Transverse colon (tissue), 4 donors: ENCODE results near the gene SEMA5B. TPM values are rescaled to one million over a fixed set of nuclear protein-coding genes. Genes with fewer than 3 reads are reported as not detected.
A peak's percentile ranks its signal among the peaks of the same experiment; 100 is the strongest.

Experiments used
- DNase-seq: peaks from one replicate; pipeline ENCODE4 v3.0.0-alpha.2; 2019
- H3K27ac ChIP-seq, 4 donors: fragments of 200-600 bp; sonication (generic); 2 replicates each; pipeline ENCODE4 v1.5.1; 2016 to 2018; ENCODE audit warnings: inconsistent platforms in 4 of 4
- H3K27me3 ChIP-seq: fragments of 200-600 bp; sonication (generic); 2 replicates; pipeline ENCODE4 v1.5.1; 2017; ENCODE audit warnings: inconsistent platforms
- H3K36me3 ChIP-seq, 4 donors: fragments of 200-600 bp; sonication (generic); 2 replicates each; pipeline ENCODE4 v1.5.1; 2017 to 2019; ENCODE audit warnings: inconsistent platforms in 4 of 4
- H3K4me1 ChIP-seq, 4 donors: fragments of 200-600 bp; sonication (generic); 2 replicates each; pipeline ENCODE4 v1.5.1; 2017 to 2020; ENCODE audit warnings: inconsistent platforms in 4 of 4
- H3K4me3 ChIP-seq, 4 donors: fragments of 200-600 bp; sonication (generic); 1 replicate in 1 of 4; 2 replicates in 3 of 4; pipeline versions ENCODE4 v1.5.1 to v1.6.1; 2017 to 2019; ENCODE audit warnings: inconsistent platforms in 4 of 4
- H3K9me3 ChIP-seq, 2 donors: fragments of 200-600 bp; sonication (generic); 2 replicates each; pipeline ENCODE4 v1.5.1; 2017 to 2019; ENCODE audit warnings: inconsistent platforms in 2 of 2
- EP300 ChIP-seq: sonication (generic); formaldehyde crosslinking; IDR thresholded peaks from one replicate; pipeline ENCODE4 v1.6.1; 2017; ENCODE audit warnings: antibody characterized with exemption, low read depth
- POLR2A ChIP-seq: fragments of 450-650 bp; IDR thresholded peaks from one replicate; pipeline ENCODE4 v1.6.1; 2016; ENCODE audit warnings: antibody characterized with exemption, mild to moderate bottlenecking, moderate library complexity
- POLR2AphosphoS5 ChIP-seq, 3 donors: sonication (generic); formaldehyde crosslinking; IDR thresholded peaks; one replicate each; pipeline ENCODE4 v1.6.1; 2016; ENCODE audit warnings: antibody characterized with exemption in 3 of 3
- WGBS, 2 donors: methylation state at CpG; one replicate each; pipeline ENCODE4 v1.1.5; 2018; ENCODE audit warnings: low coverage in 1 of 2; 5-methylcytosine and 5-hydroxymethylcytosine counted together
- in situ Hi-C, 4 donors: fragments of 200-750 bp; cut with MboI; loops; one replicate each; pipeline versions ENCODE4 v1.15.0 to v1.15.1; 2017; ENCODE audit warnings: low sequenced_read_pairs in 3 of 4, low pct_ligation_motif_present in 1 of 4, low pct_unique_long_range_greater_than_20kb in 1 of 4
- intact Hi-C: fragments of 100-400 bp; cut with DNase I; formaldehyde crosslinking; loops from one replicate; pipeline ENCODE4 v1.15.1; 2023; ENCODE audit warnings: low total_unique reads
- total RNA-seq, 4 donors: library from RNA; depleted of rRNA; stranded (reverse); fragments of >200 nt; gene quantifications; one replicate each; pipeline ENCODE4 v1.1.0, GENCODE V29; 2016
- TF ChIP-seq, protein P1 (sequence below), 5 experiments: fragments of 200-600 bp in 3 of 5; fragments of 450-650 bp in 2 of 5; sonication (generic) in 3 of 5; IDR thresholded peaks; 1 replicate in 2 of 5; 2 replicates in 3 of 5; pipeline ENCODE4 v1.5.1; 2016 to 2017; ENCODE audit warnings: antibody characterized with exemption in 5 of 5, inconsistent platforms in 3 of 5, mild to moderate bottlenecking in 2 of 5, moderate library complexity in 1 of 5

Gene SEMA5B
- total RNA-seq, 4 donors from 2014 or later, result 0.16 to 1.4 (median 0.27) TPM; not detected in 1

DNA sequence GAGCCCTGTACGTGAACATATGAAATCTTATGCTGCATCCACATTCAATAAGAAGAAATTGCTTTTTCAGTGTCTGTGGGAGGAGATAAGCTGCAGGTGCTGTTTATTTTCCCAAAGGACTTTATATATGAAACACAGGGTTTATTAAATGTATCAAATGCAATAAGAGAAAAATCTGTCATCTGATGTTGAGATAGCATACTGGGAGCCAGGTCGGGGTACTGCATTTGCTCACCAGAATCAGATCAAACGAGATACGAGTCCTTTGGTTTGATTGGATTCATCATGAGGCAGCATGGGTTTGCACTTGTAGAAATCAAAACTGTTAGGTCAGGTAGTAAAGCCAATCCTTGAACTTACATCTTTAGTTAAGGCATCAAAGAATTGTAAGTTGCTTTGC, 141.3 kb downstream of the SEMA5B start:
- no peaks in the 10 kb centered on the region for H3K9me3 ChIP-seq
- H3K27me3 ChIP-seq, result no peaks in the 10 kb centered on the region
- in situ Hi-C loops (no loop called here), intact Hi-C loops (no loop called here)
- DNase-seq, result no peak
- H3K4me3 ChIP-seq, result no peak overlapping the region
- H3K36me3 ChIP-seq, result no peaks in the 10 kb centered on the region
- TF ChIP-seq POLR2A (no peak), POLR2AphosphoS5 (IDR thresholded peaks at IDR 0.05) (no peak)
- H3K4me1 ChIP-seq, result peaks cover 0 to 12% (median 0%) of the 10 kb centered on the region in 4 donors
- WGBS, 2 donors, result 92 to 97% methylated on average over 4 of the region's 4 CpGs
- H3K27ac ChIP-seq, result no peak overlapping the region

GRCh38 chr3:122882361-122882947, 145.1 kb downstream of the SEMA5B start:
- in situ Hi-C loops, result no loop called here
- TF ChIP-seq EP300, result no peak
- TF ChIP-seq POLR2A, result no peak
- TF ChIP-seq POLR2AphosphoS5 (IDR thresholded peaks at IDR 0.05), result no peak
- TF ChIP-seq, protein P1, sequence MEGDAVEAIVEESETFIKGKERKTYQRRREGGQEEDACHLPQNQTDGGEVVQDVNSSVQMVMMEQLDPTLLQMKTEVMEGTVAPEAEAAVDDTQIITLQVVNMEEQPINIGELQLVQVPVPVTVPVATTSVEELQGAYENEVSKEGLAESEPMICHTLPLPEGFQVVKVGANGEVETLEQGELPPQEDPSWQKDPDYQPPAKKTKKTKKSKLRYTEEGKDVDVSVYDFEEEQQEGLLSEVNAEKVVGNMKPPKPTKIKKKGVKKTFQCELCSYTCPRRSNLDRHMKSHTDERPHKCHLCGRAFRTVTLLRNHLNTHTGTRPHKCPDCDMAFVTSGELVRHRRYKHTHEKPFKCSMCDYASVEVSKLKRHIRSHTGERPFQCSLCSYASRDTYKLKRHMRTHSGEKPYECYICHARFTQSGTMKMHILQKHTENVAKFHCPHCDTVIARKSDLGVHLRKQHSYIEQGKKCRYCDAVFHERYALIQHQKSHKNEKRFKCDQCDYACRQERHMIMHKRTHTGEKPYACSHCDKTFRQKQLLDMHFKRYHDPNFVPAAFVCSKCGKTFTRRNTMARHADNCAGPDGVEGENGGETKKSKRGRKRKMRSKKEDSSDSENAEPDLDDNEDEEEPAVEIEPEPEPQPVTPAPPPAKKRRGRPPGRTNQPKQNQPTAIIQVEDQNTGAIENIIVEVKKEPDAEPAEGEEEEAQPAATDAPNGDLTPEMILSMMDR (IDR thresholded peaks at IDR 0.05), result no peak
- Histone ChIP-seq H3K27me3 (no peaks in the 10 kb centered on the region), H3K9me3 (no peaks in the 10 kb centered on the region), H3K36me3 (no peaks in the 10 kb centered on the region), H3K4me1 (no peaks in the 10 kb centered on the region), H3K4me3 (no peak overlapping the region), H3K27ac (no peak overlapping the region)
- WGBS, 2 donors, result 93 to 95% methylated on average over 2 of the region's 2 CpGs
- intact Hi-C loops, result no loop called here
- no peak for DNase-seq

DNA sequence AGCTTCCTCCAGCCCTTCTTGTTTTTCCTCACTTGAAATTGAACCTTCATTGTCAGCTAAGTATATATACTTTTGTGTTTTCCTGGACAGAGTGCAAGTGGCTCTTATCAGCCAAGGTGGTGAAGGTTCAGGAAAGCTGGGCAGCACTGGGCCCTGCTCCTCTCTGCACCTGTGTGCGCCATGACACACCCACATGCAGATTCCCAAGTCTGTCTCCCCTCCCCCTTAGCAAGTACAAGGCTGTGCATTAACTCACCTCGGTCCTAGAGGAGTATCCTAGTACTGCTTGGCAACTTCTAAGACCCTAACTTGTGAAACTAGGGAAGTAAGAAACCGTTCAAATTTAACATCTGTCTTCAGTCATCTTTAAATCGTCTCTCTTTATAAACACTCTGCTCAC, 146.9 kb downstream of the SEMA5B start:
- 25 to 56% methylated on average over 3 to 4 of the region's 4 CpGs for WGBS, 2 donors

GRCh38 chr3:122880173-122880572, 147.4 kb downstream of the SEMA5B start:
- Histone ChIP-seq H3K27me3 (no peaks in the 10 kb centered on the region), H3K9me3 (no peaks in the 10 kb centered on the region), H3K36me3 (no peaks in the 10 kb centered on the region), H3K27ac (no peak overlapping the region), H3K4me3 (no peak overlapping the region), H3K4me1 (no peaks in the 10 kb centered on the region)
- in situ Hi-C loops (no loop called here), intact Hi-C loops (no loop called here)
- 83 to 89% methylated on average over 4 of the region's 4 CpGs for WGBS, 2 donors
- no peak for DNase-seq
- TF ChIP-seq EP300 (no peak), POLR2A (no peak), POLR2AphosphoS5 (IDR thresholded peaks at IDR 0.05) (no peak)
- TF ChIP-seq, protein P1 (IDR thresholded peaks at IDR 0.05), result no peak

More for the DNA sequence above, 146.9 kb downstream of the SEMA5B start:
- no peak overlapping the region for H3K27ac ChIP-seq
- DNase-seq, result peak; percentile 16
- H3K4me3 ChIP-seq, result no peak overlapping the region
- intact Hi-C loops (no loop called here), in situ Hi-C loops (no loop called here)
- no peak for TF ChIP-seq EP300
- TF ChIP-seq POLR2A, result no peak
- TF ChIP-seq, protein P1 (IDR thresholded peaks at IDR 0.05), result peak in 1 of 5 experiments; percentile 21
- TF ChIP-seq POLR2AphosphoS5 (IDR thresholded peaks at IDR 0.05), result no peak
- H3K27me3 ChIP-seq, result no peaks in the 10 kb centered on the region
- no peaks in the 10 kb centered on the region for H3K36me3 ChIP-seq
- no peaks in the 10 kb centered on the region for H3K9me3 ChIP-seq
- no peaks in the 10 kb centered on the region for H3K4me1 ChIP-seq

GRCh38 chr3:122875547-122876127, 151.9 kb downstream of the SEMA5B start:
- DNase-seq, result no peak
- intact Hi-C loops, result no loop called here
- no peaks in the 10 kb centered on the region for H3K4me1 ChIP-seq
- no peak overlapping the region for H3K27ac ChIP-seq
- no peak overlapping the region for H3K4me3 ChIP-seq
- TF ChIP-seq POLR2A (no peak), EP300 (no peak), POLR2AphosphoS5 (IDR thresholded peaks at IDR 0.05) (no peak)
- TF ChIP-seq, protein P1 (IDR thresholded peaks at IDR 0.05), result no peak
- H3K27me3 ChIP-seq, result no peaks in the 10 kb centered on the region
- in situ Hi-C loops, result no loop called here
- H3K9me3 ChIP-seq, result no peaks in the 10 kb centered on the region
- H3K36me3 ChIP-seq, result no peaks in the 10 kb centered on the region
